Activated CD4-positive, CD25-positive, alpha-beta regulatory T cell (primary cell): ENCODE data around the gene COA8.
"Not testable (repeated sequence)": the region's sequence is repeated elsewhere in the genome, so short reads cannot be mapped to it uniquely, and the experiment has no call there.

ENCODE experiments used
- DNase-seq, 4 experiments: peaks; one replicate each; lab custom pipeline; 2025; lab: John Stamatoyannopoulos, UW

The COA8 gene

DNA sequence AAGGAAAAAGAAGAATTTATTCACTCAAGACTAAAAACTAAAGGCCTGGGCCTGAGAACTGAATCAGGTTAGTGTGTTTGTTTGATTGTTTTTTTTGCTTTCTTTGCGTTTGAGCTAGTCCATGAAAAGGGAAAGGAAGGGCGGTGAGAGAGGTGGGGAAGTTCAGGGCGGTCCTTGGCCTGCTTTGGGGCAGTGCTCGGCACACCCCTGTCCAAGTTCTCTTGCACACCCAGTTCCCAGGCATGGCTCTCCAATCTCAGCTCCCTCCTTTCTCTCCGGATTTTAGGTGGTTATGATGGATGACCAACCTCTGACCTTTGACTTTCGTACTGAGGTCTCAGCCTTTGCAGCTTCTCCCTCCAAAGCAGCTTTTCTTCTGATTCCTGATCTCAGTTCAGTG is 11.3 kb downstream of the COA8 start:
- no peak for DNase-seq

DNA sequence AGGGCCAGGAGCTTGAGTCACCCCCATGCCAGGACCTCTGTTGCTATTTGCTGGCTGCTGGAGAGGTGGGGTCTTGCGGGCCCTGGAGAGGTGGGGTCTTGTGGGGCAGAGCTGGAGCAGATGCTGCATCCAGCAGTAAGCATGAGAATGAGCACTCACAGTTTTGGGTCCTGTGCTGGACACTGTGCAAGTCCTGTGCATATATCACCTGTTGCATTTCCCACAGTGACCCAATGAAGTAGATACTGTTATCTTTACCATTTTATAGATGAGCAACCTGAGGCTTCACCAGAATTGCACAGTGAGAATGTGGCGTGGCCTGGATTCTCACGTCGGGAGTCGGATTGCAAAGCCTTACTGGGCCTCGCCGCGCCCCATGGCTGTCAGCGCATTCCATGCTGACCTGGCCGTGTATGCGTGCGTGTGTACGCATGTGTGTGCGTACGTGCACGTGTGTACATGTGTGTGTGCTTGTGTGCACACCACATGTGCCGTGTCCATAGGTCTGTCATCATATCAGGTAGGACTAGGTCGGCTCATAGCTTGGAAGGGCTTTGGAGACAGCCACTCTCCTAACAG is 12.0 kb downstream of the COA8 start:
- no peak for DNase-seq

- DNase-seq, result no peak
Observed at GRCh38 chr14:103576371-103577024, 13.7 kb downstream of the COA8 start.

GRCh38 chr14:103578401-103579075 is 15.8 kb downstream of the COA8 start:
- DNase-seq, result no peak

- DNase-seq, result no peak
Observed at GRCh38 chr14:103581206-103581605, 18.4 kb downstream of the COA8 start.

- DNase-seq, result no peak
Observed at GRCh38 chr14:103581954-103582703, 19.4 kb downstream of the COA8 start.

GRCh38 chr14:103584326-103584915 is 21.7 kb downstream of the COA8 start:
- DNase-seq, result no peak

DNA sequence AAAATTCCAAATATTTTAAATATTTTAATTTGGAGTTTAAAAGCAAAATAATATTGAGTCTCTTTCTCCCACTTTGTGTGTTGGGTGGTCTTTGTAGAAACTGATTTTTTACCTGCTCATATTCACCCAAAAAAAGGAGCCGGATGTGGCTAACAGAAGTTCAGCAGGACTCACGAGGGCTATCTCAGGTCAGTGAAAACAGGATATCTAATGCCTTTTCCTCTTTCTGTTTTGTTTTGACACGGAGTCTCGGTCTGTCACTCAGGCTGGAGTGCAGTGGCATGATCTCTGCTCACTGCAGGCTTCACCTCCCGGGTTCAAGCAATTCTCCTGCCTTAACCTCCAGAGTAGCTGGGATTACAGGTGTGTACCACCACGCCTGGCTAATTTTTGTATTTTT is 30.8 kb downstream of the COA8 start:
- no peak for DNase-seq

DNA sequence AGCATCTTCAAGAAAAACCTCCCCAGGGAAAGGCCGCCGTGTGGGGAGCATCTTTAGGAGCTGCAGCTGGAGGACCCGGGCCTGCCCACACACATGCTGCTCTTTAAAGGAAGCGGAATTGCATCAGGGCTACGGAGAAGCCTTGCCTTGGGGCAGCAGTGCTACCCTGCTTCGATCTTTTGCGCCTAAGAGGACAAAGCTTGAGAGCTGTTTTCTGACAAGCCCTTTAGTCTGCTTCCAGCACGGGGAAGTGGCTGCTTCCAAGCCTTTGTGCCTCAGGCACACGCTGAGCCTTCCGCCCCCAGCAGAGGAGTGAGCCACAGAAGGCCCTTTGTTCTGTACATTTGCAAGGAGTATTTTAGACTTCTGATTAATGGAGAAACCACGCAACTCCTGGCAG is 31.5 kb downstream of the COA8 start:
- DNase-seq, result no peak

DNA sequence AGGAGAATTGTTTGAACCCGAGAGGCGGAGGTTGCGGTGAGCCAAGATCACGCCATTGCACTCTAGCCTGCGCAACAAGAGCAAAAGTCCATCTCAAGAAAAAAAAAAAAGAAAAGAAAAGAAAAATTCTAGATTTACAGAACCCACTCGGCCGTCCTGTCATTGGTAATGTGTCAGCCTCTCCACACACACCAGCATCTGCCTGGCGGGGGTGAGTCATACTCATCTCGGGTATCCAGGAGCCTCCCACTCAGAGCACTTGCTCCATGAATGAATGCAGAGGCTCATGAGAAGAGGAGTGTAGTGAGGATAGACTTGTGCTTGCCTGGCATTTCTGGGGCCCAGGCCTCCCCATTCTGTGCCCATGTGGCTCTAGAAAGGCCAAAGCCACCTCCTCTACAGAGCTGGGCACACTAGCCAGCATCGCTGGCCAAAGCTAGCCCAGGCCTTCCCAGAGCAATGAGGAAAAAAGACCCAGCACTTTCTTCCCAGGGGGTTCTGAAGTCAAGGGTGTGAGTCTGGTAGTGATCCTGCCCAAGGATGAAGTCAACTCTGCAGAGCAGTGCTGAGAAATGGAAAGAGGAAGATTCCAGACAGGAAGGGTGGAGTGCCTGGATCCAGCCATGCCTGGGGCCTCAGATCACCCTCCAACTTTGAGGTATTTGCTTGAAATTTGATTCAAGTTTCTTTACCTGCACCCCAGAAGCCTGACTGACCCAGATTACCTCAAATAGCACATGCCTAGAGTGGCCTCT is 35.0 kb downstream of the COA8 start:
- DNase-seq, result no peak

DNA sequence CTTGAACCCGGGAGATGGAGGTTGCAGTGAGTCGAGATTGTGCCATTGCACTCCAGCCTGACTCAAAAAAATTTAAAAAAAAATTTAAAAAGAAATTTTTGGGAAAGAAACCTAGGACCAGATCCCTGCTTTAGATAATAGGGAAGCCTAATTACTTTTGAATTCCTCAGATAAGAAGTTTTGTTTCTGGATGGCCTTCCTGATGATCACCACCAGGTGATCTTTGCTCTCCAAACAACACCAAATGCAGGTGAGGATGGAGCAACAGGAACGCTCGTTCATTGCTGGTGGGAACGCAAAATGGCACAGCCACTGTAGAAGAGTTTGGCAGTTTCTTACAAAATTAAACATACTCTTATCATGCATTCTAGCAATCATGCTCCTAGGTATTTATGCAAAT is 37.7 kb downstream of the COA8 start:
- no peak for DNase-seq

DNA sequence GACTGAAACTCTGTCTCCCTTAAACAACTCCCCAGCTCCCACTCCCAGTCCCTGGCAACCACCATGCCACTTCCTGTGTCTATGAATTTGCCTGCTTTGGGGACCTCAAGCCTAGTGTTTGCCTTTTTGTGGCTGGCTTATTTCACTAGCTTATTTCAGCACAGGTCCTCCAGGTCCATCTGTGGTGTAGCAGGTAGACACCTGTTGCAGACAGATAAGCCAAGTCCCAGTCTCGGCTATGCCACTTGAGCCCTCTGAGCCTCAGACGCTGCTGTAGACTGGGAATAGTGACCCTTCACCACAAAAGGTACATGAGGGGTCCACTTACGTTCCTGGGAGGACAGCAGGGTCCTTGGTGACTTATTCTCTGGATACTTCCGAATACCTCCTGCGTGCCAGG is 41.9 kb downstream of the COA8 start:
- DNase-seq, result no peak

DNA sequence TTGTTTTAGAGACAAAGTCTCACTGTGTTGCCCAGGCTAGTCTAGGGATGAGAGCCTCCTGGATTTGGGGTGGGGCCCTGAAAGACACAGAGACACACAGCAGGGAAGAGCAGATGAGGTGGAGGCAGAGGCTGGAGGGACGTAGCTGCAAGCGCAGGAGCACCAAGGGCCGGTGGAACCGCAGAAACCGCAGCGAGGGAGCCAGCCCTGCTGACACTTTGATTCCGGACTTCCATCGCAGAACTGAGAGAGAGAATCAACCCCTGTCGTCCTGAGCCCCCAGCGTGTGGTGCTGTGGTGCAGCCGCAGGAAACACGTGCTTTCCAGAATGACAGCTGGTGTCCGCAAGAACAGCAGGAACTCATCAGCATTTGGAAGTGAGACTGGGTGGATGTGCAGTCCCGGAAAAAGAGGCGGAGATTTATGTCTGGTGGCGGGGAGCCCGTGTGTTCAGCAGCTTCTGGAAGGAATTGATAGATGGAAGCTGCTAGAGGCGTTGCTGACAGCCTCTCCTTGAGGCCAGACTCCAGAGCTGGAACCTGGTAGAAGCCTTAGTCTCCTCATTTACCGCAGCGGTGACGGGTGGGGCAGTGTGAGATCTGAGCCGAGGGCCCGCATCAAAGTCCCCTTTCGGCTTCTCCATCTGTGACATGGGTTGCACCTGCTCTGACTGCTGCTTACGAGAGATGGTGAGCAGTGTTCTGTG is 44.4 kb downstream of the COA8 start:
- no peak for DNase-seq

GRCh38 chr14:103607822-103608221 is 45.1 kb downstream of the COA8 start:
- no peak for DNase-seq

DNA sequence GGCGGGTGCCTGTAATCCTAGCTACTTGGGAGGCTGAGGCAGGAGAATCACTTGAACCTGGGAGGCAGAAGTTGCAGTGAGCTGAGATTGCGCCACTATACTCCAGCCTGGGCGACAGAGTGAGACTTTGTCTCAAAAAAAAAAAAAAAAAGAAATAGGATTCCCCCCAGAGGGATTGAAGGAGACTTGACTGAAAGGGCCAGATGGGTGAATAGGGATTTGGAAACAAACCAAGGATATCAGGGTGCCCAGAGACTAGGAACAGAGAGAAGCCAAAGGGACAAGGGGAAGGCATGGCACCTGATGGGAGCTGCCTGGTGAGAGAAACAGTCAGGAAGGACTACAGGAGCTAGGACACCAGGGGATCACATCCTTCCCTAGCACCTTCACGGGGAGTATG is 46.3 kb downstream of the COA8 start:
- DNase-seq, result not testable (repeated sequence)

- DNase-seq, result no peak
Observed at GRCh38 chr14:103611215-103611614, 48.5 kb downstream of the COA8 start.

DNA sequence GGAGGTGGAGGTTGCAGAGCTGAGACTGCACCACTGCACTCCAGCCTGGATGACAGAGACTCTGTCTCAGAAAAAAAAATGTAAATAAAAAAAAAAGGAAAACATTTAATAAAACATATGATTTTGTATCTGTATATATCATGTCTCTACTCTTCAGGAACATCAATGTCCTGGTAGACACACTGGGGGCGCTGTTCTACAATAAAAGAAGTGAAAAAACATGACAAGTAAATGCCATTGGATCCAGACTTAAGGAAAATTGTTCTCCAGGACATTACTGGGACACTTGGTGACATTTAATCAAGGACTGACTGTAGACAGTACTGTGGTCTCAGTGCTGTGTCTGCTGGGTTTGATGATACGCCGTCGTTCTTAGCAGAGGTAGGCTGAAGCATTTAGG is 50.8 kb downstream of the COA8 start:
- DNase-seq, result no peak

GRCh38 chr14:103616635-103617300 is 54.0 kb downstream of the COA8 start:
- no peak for DNase-seq

DNA sequence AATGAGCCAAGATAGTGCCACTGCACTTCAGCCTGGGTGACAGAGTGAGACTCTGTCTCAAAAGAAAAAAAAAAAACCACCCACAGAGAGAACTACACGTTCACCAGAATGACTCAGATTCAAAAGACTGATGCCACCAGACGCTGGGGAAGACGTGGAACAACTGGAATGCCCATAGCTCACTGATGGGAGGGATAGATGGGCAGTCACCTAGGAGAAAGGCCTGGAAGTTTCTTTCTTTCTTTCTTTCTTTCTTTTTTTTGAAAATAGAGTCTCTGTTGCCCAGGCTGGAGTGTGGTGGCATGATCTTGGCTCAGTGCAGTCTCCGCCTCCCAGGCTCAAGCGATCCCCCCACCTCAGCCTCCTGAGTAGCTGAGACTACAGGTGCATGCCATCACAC is 56.3 kb downstream of the COA8 start:
- DNase-seq, result no peak

DNA sequence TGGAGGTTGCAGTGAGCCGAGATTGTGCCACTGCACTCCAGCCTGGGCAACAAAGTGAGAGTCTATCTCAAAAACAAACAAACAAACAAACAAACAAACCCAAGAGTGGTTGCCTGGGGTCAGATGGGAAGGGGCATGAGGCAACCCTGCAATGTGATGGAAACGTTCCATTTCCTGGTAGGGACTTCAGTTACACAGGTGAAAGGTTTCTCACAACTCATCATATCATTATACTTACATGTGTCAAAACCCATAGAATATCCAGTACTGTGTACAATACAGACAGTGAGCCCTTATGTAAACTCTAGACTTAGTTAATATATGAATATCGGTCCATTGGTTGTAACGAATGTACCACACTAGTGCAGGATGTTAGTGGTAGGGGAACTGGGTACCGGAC is 59.1 kb downstream of the COA8 start:
- no peak for DNase-seq

GRCh38 chr14:103623308-103623707 is 60.5 kb downstream of the COA8 start:
- DNase-seq, result no peak
